GM18507 (cell line): ENCODE results near the gene NFASC.

Experiments
- DNase-seq: peaks from one replicate; pipeline ENCODE4 v3.0.0; 2011; ENCODE audit warnings: low read depth; ENCODE audit not compliant: insufficient read length; ENCODE audit errors: extremely low spot score
- FAIRE-seq: peaks from 2 replicates; lab custom pipeline; 2011; peaks lifted over from hg19 to GRCh38; lab: Jason Lieb, UNC

Gene NFASC

GRCh38 chr1:204943495-204943894, 72.8 kb downstream of the NFASC start:
- FAIRE-seq (no peak), DNase-seq (no peak)

GRCh38 chr1:204944662-204945061, 74.0 kb downstream of the NFASC start:
- FAIRE-seq (no peak), DNase-seq (no peak)

- DNase-seq (no peak), FAIRE-seq (no peak)
Measured at GRCh38 chr1:204945565-204945977, 74.9 kb downstream of the NFASC start.

DNA sequence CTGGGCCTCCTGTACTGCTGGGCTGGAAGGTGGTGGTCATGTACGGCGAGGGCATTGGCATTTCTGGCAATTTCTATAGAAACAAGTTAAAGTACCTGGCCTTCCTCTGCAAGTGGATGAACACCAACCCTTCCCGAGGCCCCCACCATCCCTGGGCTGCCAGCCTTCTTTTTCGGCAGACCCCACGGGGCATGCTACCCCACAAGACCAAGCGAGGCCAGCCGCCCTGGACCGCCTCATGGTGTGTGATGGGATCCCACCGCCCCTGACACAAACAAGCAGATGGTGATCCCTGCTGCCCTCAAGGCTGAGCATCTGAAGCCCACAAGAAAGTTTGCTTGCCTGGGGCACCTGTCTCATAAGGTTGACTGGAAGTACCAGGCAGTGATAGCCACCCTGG, 76.0 kb downstream of the NFASC start:
- FAIRE-seq (no peak), DNase-seq (no peak)

GRCh38 chr1:204947338-204947737, 76.7 kb downstream of the NFASC start:
- FAIRE-seq, result no peak
- no peak for DNase-seq

DNA sequence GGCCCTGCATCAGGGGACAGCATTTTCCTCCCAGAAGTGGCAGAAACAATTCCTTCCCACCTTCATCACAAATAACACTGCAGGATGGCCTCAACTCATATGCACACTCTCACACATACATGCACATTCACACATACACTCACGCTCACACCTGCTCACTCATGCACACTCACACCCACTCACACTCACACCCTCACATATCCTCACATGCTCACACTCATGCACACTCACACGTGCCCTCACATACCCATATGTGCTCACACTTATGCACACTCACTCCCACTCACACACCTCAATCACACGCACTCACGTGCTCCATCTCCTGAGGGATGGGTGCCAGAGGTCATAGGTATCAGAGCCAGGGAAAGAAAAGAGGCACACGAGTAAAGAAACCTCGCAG, 77.1 kb downstream of the NFASC start:
- no peak for DNase-seq
- no peak for FAIRE-seq

DNA sequence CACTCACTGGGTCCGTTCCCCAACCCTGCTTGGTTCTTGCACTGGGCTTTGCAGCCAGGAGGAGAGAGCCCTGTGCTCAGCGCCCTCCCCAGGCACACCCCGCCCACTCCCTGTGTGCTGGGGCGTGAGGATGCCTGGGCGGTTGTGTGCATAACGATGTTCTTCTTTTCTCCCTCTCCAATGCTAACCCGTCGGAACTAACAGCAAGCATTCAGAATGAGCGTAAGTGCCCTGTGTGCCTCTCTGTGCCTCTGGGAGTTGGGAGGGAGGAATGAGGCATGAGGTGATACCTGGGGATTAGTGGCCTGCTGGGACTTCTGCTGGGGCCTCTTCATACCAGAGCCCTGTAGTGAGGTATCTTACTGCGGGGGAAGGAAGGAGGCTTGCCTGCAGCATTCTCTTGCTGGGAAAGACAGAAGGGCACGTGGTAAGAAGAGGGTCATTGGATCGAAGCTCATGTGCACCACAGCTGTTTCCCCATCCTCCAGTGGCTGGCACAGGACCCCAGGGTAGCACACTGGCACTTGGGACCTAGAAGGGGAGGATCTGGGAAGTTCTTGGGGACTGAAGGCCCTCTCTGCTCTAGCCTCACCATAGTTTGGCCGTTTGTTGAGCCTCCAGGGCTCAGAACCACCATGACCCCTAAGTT, 79.8 kb downstream of the NFASC start:
- no peak for FAIRE-seq
- no peak for DNase-seq

DNA sequence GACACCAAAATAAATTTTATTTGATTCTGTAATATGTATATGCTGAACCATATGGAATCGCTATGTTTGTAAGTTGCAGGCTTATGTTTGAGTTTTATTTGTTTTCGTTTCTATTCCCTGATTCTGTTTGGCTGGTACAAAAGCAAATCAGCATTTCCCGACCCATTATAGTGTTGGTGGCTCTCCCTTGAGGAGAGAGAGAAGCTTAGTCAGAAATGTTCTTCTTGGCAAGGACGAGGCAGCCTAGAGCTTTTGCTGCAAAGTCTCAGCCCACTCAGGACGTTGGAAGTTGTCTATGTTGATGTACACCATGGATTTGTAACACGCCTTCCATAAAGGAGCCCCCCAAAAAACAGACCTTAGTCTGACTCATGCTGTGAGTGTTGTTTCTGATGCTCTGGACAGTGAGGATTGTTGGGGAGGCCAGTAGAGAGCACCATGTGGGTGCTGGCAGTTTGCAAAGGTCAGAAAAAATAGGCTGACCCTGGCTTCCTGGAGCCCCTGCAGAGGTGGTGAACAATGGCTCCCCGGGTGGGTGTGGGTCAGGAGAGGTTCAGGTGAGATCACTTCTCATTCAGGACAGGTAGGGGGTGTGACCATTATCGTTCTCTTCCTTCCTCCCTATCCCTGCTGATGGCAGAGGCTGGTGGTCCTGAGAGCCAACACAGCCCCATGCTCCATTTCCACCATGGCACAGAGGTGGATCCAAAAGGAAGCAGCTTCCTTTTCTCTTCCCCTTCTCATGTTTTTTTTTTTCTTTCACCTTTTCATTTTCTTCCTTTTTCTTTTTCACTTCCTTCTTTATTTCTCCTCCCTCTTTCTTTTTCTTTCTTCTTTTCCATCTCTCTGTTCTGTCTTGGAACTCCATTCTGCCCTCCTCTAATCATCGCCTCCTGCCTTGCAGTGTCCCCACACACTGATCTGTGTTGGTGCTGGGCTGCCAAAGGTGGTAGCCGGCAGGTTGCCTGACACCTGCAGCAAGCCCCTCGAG, 88.0 kb downstream of the NFASC start:
- FAIRE-seq, result no peak
- no peak for DNase-seq

- no peak for FAIRE-seq
Measured at GRCh38 chr1:204959374-204959773, 88.7 kb downstream of the NFASC start.

DNA sequence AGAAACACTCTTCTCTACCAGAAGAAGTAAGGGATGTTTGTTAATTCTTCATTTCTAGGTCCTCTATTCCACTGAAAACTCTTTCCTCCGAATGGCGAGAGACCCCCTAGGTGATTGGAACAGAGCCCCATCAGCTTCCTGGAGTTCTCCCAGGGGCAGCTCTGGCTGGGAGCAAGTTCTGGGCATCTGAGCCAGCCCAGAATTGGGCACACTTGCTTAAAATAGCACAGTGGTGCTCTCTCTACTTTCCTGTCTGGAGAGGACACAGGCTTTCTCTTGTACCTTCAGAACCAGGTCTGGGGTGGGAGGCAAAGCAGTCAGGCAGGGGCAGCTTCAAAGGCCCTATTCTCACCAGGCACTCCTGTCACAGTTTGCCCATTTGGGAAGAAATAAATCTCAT, 89.2 kb downstream of the NFASC start:
- FAIRE-seq (no peak), DNase-seq (no peak)

More at GRCh38 chr1:204959374-204959773, 88.7 kb downstream of the NFASC start:
- DNase-seq, result no peak

GRCh38 chr1:204960306-204961125, 89.9 kb downstream of the NFASC start:
- no peak for FAIRE-seq
- DNase-seq, result no peak

DNA sequence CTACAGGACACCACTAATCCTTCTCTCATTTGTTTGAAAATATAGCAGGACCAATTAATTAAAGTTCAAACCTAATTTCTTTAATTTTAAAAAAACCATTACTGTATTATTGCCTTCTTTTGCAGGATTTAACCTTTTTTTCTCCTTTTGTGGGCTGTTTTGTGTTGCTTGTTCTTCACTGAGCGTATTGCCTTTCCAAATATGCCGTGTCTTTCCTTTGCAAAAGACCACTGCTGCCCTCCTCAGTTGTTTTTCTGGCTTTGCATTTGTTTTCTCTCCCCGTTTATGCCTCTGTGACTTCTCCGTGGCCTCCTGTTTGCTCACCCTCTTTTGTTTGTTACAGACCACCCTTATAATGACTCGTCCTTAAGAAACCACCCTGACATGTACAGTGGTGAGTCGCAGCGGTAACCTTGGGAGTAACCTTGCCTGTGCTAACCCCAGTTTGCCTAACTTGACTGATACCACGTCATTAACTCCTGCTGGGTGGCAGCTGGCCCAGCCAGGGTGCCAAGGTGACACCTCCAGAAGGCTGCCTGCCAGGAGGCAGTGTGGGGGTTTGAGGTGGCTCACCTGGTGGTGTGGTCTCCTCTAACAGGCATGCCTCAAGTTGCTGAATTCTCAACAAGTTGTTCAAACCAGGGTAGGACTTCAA, 91.2 kb downstream of the NFASC start:
- DNase-seq (no peak), FAIRE-seq (no peak)

- DNase-seq (no peak), FAIRE-seq (no peak)
Measured at GRCh38 chr1:204962742-204963632, 92.3 kb downstream of the NFASC start.

GRCh38 chr1:204967451-204967850, 96.8 kb downstream of the NFASC start:
- FAIRE-seq, result no peak

DNA sequence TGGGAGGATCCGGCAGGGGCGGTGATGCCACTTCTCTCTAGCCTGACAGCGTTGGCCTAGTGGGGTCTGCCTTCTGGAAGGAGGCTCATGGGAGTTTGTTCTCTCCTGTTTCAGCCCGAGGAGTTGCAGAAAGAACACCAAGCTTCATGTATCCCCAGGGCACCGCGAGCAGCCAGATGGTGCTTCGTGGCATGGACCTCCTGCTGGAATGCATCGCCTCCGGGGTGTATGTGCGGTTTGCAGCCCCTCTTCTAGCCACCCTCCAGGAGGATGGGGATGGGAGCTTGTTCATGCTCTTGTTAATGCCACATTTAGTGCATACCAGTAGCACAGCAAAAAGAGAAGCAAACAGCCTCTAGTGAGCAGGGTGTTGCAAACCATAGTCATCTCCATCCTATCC, 97.5 kb downstream of the NFASC start:
- no peak for FAIRE-seq
- no peak for DNase-seq

More at GRCh38 chr1:204967451-204967850, 96.8 kb downstream of the NFASC start:
- no peak for DNase-seq

GRCh38 chr1:204968951-204969350, 98.3 kb downstream of the NFASC start:
- FAIRE-seq (no peak), DNase-seq (no peak)

DNA sequence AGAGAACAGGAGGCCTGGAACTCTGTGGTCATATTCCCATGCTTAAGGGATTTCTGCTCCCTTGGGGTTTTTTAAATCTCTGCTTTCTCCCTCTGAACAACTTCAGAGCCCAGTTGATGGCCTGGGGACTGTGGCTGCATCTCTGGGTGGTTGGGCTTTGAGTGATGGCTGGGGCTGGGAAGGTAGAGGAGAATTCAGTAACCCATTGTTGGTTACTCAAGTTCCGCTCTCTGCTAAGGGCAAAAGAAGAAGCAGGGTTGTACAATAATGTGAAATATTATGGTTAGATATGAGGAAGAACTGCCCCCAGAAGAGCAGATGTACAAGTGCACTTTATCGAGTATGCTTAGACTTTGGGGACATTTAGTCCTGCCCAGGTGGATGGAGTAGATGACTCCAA, 100.3 kb downstream of the NFASC start:
- FAIRE-seq (no peak), DNase-seq (no peak)

- no peak for DNase-seq
- FAIRE-seq, result no peak
Measured at GRCh38 chr1:204971517-204972336, 101.1 kb downstream of the NFASC start.
